Right lobe of liver (tissue), 4 donors: ENCODE data around the gene CCDC6.
"Not testable (repeated sequence)": the region's sequence is repeated elsewhere in the genome, so short reads cannot be mapped to it uniquely, and the experiment has no call there.

ENCODE experiments used
- POLR2A ChIP-seq: fragments of 450-650 bp; IDR thresholded peaks from one replicate; pipeline ENCODE4 v1.6.1; 2017; ENCODE audit warnings: antibody characterized with exemption, mild to moderate bottlenecking
- TF ChIP-seq, protein P1 (sequence below), 4 donors: fragments of 200-600 bp in 3 of 4; fragments of 450-650 bp in 1 of 4; IDR thresholded peaks; one replicate each; pipeline versions ENCODE4 v1.5.1 to v1.8.0; 2016 to 2022; ENCODE audit warnings: antibody characterized with exemption in 4 of 4, mild to moderate bottlenecking in 2 of 4
- donor health status: DM: no; HTN: no; CAD: no.
- donor health status: DM: no; HTN: no; CAD: no.
- donor health status: DM: no; HTN: yes; CAD: no.

DNA sequence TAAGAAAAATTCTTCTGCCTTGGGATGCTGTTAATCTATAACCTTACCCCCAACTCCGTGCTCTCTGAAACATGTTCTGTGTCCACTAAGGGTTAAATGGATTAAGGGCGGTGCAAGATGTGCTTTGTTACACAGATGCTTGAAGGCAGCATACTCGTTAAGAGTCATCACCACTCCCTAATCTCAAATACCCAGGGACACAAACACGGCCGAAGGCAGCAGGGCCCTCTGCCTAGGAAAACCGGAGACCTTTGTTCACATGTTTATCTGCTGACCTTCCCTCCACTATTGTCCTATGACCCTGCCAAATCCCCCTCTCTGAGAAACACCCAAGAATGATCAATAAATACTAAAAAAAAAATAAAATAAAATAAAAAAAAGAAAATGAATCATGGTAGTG, 161.6 kb downstream of the CCDC6 start:
- TF ChIP-seq, protein P1, sequence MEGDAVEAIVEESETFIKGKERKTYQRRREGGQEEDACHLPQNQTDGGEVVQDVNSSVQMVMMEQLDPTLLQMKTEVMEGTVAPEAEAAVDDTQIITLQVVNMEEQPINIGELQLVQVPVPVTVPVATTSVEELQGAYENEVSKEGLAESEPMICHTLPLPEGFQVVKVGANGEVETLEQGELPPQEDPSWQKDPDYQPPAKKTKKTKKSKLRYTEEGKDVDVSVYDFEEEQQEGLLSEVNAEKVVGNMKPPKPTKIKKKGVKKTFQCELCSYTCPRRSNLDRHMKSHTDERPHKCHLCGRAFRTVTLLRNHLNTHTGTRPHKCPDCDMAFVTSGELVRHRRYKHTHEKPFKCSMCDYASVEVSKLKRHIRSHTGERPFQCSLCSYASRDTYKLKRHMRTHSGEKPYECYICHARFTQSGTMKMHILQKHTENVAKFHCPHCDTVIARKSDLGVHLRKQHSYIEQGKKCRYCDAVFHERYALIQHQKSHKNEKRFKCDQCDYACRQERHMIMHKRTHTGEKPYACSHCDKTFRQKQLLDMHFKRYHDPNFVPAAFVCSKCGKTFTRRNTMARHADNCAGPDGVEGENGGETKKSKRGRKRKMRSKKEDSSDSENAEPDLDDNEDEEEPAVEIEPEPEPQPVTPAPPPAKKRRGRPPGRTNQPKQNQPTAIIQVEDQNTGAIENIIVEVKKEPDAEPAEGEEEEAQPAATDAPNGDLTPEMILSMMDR (IDR thresholded peaks at IDR 0.05), result not testable (repeated sequence)
- TF ChIP-seq POLR2A, result not testable (repeated sequence)
